SKM-1 treated with dmso at 0.1 percent for 144 hours (cell line): ENCODE measurements around the gene HEATR9.
A peak's percentile ranks its signal among the peaks of the same experiment; 100 is the strongest.
"Not testable (repeated sequence)": the region's sequence is repeated elsewhere in the genome, so short reads cannot be mapped to it uniquely, and the experiment has no call there.

Experiments
- DNase-seq: peaks from one replicate; lab custom pipeline; 2025; ENCODE audit not compliant: unreplicated experiment; lab: John Stamatoyannopoulos, UW

The HEATR9 gene, protein sequence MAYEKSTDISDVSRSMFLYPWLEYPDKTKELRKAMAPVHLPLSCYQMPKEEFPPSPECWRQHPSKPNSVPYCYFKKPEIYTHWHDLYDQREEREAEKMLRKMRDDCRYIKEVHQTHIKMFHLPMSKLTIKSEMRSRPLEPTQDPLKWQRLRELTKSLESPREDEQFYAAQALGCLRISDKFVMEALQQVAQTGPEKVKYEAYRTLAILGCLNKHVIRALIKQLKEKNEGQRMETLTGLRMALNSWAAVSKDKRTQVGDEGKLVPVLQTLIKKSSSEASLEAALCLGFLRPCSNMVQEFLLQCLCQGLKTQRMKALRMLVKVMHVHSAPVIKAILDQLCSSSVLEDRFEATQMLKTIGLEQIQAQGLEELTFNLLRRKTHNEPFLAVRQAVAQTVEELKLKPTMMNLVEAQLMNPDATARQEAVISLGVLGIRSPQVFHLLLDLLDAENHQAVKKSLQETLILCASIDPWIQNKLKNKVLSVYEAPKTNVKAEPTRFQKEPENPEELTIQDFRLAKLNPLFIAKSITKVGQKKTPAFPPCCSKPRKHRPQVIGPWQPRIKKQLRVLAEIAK

DNA sequence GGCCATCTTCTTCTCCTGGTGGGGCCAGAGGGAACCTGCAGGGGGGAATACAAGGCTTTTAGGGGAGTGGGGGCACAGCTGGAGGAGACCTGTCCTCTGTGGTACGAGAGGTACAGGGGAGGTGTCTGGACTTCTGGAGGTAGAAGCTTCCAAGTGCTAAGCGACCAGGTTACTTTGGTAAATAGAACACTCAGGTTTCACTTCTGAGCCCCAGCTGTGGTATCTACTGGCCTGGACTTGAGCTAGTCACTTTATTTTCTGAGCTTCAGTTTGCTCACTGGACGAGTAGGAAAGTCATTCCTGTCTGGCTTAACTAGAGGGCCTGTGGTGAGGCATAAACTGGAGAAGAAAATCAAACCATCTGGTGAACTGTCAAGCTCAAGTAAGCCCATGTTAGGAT lies at the start of gene HEATR9:
Gene HEATR9, minus strand, starts transcription at position 155 of the 400 bp plus-strand sequence. Its CDS starts 149 bp downstream, at position 6.
- DNase-seq, result no peak

DNA sequence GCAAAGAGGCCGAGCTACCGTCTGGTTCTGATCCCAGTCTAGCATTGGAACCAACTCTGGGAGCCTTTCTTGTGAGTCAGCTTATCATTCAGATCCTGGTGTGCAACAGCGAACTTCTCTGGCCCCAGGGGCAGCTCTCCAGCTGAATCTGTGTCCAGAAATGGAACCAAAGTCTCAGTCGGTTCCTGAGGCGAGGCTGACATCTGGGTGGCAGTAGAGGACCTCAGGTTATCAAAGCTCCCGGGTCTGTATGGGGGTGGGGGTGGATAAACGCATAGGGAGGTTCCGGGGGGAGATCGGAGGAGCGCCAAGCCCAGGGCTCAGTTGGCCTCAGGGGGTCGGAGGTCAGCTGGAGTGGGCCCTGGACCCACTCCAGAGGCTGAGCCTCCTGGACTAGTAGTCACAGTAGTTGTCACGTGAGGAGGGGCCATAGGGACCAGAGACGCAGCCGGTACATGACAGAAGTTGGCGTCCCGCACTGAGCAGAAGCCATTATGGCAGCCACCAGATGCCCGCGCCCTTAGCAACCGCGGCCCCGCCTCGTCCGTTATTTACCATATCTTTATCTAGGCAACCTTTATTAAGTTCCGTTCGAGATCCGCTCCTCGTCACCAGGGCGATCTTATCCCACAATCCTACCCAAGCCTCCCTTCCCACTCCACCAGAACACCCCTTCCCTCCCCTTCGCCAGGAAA lies 49.0 kb upstream of the HEATR9 start:
- DNase-seq, result no peak

DNA sequence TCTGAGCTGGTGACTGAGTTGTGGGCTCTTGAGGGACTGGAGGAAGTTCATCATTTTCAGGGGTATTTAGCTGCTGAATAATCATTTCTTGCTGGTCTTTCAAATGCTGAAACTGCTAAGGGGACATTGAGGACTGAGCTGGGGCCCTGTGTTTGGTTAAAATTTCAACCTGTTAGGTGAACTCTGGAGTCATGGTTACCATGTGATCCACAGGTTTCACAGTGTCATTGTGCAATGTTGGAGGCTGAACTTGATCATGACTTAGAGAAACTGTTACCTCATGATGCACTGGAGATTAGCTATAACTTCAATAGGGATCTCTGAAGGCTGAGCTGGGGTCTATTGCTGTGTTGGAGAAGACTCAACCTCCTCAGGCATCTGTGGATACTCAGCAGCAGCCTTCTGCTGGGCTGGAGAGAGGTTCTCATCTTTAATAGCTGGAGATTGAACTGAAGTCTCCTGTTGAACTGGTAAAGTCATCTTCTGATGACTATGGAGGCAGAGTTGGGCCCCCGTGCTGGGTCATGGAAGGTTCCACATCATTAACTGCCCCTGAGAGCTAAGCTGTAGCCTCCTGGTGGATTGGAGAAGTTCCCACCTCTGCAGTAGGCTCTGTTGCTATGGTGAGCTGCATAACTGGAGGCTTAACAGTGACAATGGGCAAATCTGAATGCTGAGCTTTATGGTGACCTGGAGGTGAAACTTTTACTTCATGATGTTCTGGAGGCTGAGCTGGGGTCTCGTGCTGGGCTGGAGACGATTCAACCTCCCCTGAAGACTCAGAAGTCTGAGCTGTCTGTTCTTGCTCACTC lies 46.7 kb upstream of the HEATR9 start:
- DNase-seq, result no peak

DNA sequence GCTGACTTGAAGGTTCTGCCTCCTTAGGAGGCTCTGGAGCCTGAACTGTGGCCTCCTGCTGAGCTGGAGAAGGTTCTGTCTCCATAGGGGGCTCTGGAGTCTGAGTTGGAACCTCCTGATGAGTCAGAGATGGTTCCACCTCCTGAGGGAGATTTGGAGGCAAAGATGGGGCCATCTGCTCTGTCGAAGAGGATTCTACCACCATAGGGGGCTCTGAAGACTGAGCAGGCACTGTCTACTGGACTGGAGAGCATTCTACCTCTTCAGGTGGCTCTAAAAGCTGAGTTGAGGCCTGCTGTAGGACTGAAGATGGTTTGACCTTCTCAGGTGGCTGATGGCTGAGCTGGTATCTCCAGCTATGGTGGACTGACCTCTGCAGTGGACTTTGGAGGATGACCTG lies 45.7 kb upstream of the HEATR9 start:
- no peak for DNase-seq

DNA sequence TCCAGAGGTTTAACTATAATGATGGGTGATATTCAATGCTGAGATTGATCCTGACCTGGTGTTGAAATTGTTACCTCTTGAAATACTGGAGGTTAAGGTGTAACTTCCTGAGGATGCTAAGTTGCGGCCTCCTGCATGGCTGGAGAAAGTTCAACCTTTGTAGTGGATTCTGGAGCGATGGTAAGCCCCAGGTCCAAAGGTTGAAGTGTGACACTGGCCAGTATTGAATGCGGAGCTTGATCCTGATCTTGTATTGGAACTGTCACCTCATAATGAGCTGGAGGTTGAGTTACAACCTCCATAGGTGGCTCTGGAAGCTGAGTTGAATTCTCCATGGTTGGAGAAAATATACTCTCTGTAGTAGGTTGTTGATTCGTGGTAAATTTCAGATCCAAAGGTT lies 44.9 kb upstream of the HEATR9 start:
- no peak for DNase-seq

DNA sequence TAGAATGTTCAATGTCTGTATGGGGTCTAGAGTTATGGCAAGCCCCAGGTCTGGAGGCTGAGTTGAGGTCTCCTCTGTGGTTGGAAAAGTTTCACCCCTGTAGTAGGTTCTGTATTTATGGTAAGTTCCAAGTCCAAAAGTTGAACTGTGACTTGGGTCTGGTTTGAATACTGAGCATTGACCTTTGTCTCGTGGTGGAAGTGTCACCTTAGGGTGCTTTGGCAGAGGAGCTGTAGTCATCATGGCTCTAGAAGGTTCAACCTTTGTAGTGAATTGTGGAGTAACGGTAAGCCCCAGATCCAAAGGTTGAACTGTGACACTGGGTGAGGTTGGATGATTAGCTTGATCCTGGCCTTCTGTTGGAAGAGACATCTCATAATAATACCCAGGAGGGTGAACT lies 44.3 kb upstream of the HEATR9 start:
- no peak for DNase-seq

DNA sequence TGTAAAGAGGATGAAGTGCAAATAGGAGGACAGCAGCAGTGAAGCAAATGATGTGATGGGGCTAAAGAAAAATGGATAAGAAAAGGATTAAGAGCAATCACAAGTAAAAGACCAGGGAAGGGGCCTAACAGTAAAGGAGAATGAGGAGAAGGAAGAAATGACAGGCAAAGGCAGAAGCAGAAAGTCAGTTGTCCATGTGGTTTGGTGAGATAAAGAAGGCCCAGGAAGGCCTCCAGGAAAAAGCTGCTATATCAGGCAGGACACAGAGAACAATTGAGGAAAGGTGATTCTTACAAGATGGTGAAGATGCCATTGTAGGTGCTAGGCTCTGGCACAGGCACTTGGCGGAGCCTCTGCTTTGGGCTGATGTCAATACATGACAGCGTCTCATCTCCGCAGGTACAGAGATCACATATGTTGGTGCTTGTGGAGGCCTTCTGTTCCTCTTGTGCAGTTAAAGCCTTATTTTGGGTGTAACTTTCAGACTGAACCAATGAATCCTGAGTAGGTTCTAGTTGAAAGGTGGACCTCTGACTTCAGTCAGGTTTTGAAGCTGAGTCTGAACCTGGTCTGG lies 43.7 kb upstream of the HEATR9 start:
- no peak for DNase-seq

DNA sequence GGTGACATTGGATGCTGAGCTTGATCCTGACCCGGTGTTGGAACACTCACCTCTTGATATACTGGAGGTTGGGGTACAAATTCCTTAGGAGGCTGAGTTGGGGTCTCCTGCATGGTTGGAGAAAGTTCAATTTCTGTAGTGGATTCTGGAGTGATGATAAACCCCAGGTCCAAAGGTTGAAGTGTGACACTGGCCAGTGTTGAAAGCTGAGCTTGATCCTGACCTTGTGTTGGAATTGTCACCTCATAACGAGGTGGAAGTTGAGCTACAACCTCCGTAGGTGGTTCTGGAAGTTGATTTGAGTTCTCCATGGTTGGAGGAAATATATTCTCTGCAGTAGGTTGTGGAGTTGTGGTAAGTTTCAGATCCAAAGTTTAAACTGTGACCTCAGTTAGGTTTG lies 40.7 kb upstream of the HEATR9 start:
- no peak for DNase-seq

DNA sequence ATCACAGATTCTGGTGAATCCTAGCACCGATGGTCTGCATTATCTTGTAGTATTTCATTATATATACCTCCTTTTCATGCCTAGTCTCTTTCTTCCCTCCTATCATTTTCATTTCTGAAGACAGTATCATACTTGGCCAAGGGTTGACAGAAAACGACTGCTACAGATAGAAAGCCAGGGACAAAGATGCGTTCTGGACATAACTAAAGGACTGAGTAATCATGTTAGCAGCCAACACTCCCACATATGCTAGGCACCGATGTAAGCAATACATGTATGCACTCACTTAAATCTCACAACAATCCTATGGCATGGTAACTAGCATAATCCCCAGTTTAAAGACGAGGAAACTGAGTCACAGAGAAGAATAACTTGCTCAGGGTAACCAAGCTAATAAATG lies 39.0 kb upstream of the HEATR9 start:
- DNase-seq, result no peak

DNA sequence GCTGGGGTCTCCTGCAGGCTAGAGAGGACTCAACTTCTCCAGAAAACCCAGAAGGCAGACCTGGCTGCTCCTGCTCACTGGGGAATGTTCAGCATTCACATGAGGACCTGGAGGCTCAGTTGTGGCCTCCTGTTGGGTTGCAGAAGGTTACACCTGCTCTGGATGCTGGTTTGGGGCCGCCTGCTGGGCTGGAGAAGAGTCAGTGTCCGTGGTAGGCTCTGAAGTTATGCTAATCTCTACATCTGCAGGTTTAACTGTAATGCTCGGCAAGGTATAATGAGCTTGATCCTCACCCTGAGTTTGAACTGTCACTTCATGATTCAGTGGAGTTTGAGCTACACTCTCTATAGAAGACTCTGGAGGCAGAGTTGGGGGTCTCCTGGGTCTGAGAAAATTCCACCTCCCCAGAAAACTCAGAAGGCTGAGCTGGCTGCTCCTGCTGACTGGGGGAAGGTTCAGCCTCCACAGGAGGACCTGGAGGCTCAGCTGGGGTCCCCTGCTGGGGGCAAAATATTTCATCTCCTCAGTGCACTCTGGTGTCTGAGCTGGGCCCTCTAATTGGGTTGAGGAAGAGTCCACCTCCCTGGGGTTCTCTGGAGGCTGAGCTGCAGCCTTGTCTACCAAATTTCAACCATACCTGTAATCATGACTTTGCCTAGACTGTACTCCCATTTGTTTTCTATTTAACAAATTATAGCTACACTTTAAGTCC lies 38.4 kb upstream of the HEATR9 start:
- no peak for DNase-seq

DNA sequence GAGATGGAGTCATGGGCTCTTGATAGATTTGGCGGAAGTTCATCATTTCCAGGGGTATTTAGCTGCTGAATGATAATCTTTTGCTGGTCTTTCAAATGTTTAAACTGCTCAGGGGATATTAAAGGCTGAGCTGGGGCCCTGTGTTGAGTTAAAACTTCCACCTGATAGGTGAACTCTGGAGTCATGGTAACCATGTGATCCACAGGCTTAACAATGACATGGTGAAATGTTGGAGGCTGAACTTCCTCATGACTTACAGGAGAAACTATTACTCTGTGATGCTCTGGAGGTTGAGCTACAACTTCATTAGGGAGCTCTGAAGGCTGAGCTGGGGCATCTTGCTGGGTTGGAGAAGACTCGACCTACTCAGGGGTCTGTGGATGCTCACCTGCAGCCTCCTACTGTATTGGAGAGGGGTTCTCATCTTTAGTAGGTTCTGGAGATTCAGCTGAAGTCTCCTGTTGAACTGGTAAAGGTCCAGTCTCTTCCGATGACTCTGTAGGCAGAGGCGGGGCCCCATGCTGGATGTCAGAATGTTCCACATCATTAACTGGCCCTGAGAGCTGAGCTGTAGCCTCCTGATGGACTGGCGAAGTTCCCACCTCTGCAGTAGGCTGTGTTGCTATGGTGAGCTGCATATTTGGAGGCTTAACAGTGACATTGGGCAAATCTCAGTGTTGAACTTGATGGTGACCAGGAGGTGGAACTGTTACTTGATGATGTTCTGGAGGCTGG lies 37.7 kb upstream of the HEATR9 start:
- no peak for DNase-seq

DNA sequence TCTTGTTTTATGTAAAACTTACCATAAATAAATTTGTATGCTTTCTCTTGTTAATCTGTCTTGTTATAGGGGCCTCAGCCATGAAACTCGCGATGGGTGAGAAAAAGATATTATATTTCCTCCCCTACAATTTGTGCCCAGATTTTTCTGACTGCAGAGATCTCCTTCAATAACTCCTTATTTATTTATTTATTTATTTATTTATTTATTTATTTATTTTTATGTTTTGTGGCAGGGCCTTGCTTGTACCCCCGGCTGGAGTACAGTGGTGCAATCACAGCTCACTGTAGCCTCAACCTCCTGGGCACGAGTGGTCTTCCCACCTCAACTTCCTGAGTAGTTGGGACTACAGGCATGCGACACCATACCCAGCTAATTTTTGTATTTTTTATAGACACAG lies 34.8 kb upstream of the HEATR9 start:
- DNase-seq, result no peak

DNA sequence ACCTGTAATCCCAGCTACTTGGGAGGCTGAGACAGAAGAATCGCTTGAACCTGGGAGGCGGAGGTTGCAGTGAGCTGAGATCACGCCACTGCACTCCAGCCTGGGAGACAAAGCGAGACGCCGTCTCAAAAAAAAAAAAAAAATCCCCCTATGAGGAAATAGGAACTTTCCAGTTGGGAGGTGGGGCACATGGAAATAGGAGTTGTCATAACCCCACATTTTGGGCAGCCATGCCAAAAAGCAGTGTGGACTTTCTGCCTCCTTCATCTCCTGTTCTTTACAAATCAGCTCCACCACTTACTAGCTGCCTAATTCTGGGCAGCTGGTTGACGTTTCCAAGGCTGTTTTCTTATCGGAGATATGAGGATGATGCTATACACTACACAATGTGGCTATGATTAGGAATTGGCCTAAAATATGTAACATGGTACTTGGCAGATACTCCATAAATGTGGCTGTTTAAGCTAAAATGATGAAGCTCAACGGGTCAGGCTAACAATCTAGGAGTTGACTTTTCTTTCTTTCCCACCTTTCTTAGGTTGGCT lies 33.0 kb upstream of the HEATR9 start:
- DNase-seq, result no peak

DNA sequence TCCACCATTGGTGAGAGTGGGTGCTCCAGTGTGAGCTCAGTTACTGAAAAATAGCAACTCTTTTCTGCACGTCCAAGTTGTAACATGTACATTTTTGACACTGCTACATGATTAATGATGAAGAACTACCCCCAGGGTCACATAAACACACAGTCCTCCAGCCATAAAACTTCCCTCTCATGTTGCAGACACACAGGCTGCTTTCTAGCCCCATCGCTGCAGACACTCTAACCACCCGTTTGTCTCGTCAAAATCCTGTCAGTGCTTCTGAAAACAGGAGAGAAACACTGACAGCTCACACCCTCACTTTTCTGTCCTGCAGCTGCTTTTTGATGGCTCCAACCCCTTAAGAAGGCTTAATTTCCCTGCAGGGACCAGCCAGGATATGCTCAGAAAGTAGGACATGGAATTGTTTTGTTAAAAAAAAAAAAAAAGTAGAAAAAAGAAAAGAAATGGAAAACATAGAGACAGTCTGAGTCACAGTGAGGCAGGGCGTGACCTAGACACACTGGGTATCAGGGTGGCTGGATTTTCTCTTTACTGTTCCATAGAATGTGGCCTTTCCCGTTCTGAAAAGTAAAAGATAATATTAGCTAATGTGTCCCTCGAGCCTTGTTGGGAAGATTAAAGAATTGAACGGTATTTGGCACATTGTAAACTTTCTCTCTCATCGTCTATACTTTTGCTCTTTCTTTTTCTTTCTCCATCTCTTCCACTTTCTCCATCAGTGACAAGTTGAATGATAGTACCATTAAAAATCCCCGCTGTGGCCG lies 32.2 kb upstream of the HEATR9 start:
- no peak for DNase-seq

DNA sequence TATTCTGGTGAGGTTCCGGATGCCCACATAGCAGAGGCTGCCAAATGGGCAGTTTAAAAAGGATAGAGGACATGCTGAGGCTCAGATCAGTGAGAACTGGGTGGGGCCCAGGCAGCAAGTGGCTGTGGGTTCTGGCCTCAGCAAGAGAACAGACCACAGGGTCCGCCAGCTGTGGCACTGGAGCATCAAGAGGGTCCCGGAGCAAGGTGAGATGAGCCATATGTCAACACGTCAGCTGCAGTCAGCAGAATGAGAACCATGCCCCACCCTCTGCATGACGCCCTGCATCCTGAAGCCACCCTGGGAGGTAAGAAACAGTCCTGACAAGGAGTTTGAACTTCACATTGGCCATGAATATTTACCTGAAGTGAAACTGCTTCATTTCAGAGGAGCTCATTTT lies 31.6 kb upstream of the HEATR9 start:
- no peak for DNase-seq

DNA sequence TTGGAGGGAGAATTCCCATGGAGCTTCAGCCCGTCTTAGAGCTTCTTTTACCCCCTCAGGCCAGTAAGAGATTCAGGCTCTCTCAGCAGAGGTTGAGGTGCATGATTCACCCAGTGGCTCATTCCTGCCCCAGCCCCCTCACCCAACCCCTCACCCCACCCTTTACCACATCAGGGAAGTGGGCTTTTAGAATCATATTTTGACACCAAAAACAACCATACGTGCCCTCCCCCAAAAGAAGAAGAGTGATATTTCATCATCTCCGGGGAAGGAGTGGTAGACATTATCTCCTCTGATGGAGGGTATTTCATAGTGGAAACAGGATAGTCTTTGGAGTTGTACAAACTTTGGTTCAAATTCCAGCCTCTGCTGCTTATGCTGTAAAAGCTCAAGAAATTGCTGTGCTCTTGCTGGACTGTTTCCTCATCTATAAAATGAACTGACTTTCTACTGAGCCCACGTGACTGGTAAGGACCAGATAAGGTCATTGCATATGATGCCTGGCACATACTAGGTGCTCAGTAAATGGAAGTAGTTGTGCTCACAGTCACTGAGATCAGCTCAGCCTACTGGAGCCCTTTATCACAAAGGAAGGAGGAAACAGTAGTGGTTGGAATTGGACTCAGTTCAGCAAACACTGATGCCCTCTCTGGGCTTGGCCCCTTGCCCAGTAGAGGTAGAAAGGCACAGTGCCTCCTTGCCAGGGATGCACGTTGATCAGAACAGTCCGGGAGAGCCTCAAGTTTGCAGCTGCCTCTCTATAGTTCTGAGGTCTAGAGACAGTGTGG lies 29.8 kb upstream of the HEATR9 start:
- DNase-seq, result peak; percentile 73

DNA sequence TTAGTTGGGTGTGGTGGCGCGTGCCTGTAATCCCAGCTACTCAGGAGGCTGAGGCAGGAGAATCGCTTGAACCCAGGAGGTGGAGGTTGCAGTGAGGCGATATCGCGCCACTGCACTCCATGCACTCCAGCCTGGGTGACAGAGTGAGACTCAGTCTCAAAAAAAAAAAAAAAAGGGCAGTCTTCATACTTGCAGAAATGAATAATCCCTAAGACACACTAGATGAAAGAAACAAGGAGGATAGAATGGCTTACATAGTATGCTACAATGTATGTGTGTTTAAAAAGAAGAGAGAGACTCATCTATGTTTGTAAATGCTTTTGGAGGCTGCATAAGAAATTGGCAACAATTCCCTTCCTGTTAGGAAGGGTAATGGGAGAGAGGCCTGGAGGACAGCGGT lies 29.1 kb upstream of the HEATR9 start:
- not testable (repeated sequence) for DNase-seq
